Measurements from ENCODE around the gene PPIF.

Gene PPIF

GRCh38 chr10:79390057-79390456 is 42.8 kb downstream of the PPIF start:
- no peak for DNase-seq

GRCh38 chr10:79390551-79391229 is 43.4 kb downstream of the PPIF start:
- DNase-seq, result no peak

GRCh38 chr10:79391231-79392019 is 44.2 kb downstream of the PPIF start:
- no peak for DNase-seq

GRCh38 chr10:79392020-79392398 is 44.7 kb downstream of the PPIF start:
- no peak for DNase-seq

- DNase-seq, result no peak
These were observed 45.4 kb downstream of the PPIF start for GRCh38 chr10:79392506-79393176.

- no peak for DNase-seq
These were observed 46.1 kb downstream of the PPIF start for GRCh38 chr10:79393221-79393923.

GRCh38 chr10:79393924-79394610 is 46.8 kb downstream of the PPIF start:
- DNase-seq, result no peak

GRCh38 chr10:79394664-79395063 is 47.4 kb downstream of the PPIF start:
- DNase-seq, result no peak

GRCh38 chr10:79396520-79396919 is 49.3 kb downstream of the PPIF start:
- no peak for DNase-seq

- no peak for DNase-seq
These were observed 49.8 kb downstream of the PPIF start for GRCh38 chr10:79397051-79397450.

- DNase-seq, result no peak
These were observed 50.5 kb downstream of the PPIF start for GRCh38 chr10:79397575-79398303.

- no peak for DNase-seq
These were observed 51.4 kb downstream of the PPIF start for GRCh38 chr10:79398642-79399041.

- DNase-seq, result no peak
These were observed 52.1 kb downstream of the PPIF start for GRCh38 chr10:79399223-79399831.

GRCh38 chr10:79400146-79401004 is 53.1 kb downstream of the PPIF start:
- DNase-seq, result peak; percentile 31

- no peak for DNase-seq
These were observed 54.0 kb downstream of the PPIF start for GRCh38 chr10:79401015-79401921.

GRCh38 chr10:79402625-79402946 is 55.3 kb downstream of the PPIF start:
- no peak for DNase-seq

GRCh38 chr10:79402951-79403350 is 55.7 kb downstream of the PPIF start:
- peak; percentile 54 for DNase-seq

- no peak for DNase-seq
These were observed 56.4 kb downstream of the PPIF start for GRCh38 chr10:79403441-79404230.

GRCh38 chr10:79404231-79404609 is 57.0 kb downstream of the PPIF start:
- DNase-seq, result no peak

Measured in RPMI8226 (cell line).